Retinal pigment epithelial cell (primary cell): ENCODE results near the gene CMTM5.

Experiments
- DNase-seq: peaks from one replicate; pipeline ENCODE4 v3.0.0-alpha.2; 2010; ENCODE audit warnings: low read depth
- H3K4me3 ChIP-seq: 2 replicates; pipeline ENCODE4 v1.5.1; 2011; ENCODE audit warnings: mild to moderate bottlenecking, low read length, control low read depth, moderate library complexity
- TF ChIP-seq, protein P1 (sequence below): conservative IDR thresholded peaks from 2 replicates; pipeline ENCODE4 v1.5.1; 2011; ENCODE audit warnings: low read depth, low read length, control low read depth, inconsistent platforms

The CMTM5 gene

DNA sequence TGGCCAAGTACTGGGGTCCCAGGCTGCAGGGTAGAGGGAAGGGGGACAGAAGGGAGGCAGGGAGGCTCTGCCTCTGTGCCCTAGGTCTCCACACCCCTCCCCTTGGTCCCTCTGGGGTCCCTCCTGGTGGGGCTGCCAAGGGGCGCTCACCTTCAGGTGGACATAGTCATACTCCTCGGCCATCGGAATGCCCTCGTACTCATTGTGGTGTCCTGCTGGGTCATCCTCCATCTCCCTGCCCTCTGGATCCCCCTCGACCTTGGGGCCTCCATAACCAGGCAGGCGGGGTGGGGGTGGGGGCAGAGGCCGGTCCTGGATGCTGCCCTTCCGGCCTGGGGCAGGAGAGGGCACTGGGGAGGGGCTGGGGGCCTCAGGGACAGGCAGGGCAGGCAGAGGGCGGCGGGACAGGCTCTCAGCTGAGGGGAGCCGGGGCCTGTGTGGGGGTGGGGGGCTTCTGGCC is 17.6 kb upstream of the CMTM5 start:
- H3K4me3 ChIP-seq: no peak overlapping the region
- no peak for DNase-seq
- TF ChIP-seq, protein P1, sequence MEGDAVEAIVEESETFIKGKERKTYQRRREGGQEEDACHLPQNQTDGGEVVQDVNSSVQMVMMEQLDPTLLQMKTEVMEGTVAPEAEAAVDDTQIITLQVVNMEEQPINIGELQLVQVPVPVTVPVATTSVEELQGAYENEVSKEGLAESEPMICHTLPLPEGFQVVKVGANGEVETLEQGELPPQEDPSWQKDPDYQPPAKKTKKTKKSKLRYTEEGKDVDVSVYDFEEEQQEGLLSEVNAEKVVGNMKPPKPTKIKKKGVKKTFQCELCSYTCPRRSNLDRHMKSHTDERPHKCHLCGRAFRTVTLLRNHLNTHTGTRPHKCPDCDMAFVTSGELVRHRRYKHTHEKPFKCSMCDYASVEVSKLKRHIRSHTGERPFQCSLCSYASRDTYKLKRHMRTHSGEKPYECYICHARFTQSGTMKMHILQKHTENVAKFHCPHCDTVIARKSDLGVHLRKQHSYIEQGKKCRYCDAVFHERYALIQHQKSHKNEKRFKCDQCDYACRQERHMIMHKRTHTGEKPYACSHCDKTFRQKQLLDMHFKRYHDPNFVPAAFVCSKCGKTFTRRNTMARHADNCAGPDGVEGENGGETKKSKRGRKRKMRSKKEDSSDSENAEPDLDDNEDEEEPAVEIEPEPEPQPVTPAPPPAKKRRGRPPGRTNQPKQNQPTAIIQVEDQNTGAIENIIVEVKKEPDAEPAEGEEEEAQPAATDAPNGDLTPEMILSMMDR: no peak

DNA sequence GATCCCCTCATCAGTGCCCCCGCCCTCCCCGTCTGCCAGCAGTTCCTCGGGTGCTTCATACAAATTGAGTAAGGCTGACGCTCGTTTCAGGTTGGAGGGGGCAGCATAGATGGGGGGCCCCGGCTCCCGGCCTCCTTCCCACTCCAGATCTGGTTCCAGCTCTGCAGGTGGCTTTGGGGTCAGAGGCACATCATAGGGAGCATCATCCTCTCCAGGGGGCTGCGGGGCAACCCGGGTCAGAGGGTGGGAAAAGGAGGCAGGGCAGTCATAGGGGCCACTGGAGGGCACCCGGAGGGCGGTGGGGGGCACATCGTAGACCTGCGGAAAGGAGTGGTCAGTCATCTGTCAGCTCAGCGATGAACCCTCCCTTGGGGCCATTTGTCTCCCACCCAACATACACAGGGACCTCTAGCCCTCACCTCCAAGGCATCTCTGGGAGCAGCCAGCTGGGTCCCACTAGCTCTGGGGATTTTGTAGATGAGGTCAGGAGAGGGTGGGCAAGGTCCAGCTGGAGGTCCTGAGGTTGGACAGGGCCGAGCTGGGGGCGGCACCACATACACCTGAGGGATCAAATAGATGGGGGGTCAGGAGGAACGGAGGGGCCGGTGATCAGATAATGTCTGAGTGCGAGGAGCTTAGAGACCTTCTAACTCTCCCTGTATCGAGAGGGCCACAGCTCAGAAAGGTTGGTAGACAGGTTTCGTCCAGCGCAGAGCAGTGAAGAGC is 17.0 kb upstream of the CMTM5 start:
- DNase-seq: no peak
- H3K4me3 ChIP-seq: no peak overlapping the region
- TF ChIP-seq, protein P1: no peak

DNA sequence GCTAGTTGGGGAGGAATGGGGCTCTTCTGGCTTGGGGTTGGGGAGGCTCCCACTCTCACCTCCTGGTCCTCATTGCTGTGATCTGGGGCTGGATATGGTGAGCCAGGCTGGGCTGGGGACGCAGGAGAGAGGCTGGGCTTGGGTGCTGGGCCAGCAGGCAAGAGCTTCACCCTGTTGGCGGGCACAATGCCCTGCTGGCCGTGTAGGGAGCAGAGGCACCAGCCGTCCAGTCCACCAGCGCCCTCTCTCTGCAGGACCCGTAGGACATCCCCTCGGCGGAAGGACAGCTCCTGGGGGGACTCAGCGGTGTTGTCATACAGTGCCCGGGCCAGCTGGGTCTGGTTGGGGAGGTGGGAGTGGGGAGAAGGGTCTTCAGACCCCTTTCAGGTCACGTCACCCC is 16.4 kb upstream of the CMTM5 start:
- TF ChIP-seq, protein P1: no peak
- DNase-seq: no peak
- no peak overlapping the region for H3K4me3 ChIP-seq

DNA sequence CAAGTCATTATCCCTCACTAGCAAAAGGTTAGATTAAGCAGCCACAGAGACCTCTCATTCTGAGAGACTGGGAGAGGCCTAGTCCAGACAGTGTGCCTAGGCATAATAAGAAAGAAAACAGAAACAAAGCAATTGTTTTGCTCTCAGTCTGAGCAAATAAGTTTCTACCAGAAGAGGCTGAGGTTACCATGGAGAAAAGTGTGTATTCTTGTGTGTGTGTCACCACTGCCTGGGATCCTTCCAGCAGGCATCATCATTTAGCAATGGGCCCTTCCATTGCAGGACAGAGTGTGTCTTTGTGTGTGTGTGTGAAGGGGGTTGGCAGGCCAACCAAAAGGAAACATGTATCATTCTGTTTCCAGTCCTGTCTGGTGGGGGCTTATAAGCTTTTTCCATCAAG is 15.5 kb upstream of the CMTM5 start:
- TF ChIP-seq, protein P1: no peak
- no peak overlapping the region for H3K4me3 ChIP-seq
- DNase-seq: no peak

DNA sequence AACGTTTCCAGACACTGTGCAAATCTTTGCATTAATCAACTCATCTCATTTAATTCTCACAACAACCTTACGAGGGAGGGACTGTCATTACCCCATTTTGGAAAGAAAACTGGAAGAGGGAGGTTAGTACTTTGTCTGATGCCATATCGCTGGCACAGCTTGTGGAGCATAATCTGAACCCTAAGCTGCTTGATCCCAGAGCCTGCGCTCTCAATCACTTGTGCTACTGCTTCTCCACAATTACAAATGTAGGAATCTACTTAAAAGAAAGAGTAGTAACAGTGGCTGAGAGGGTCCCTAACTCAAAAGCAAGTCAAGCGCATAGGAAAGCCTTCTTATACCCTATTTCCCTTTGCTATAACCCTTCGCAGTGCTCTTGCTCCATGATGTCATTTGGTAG is 15.1 kb upstream of the CMTM5 start:
- DNase-seq: no peak
- TF ChIP-seq, protein P1: no peak
- no peak overlapping the region for H3K4me3 ChIP-seq

DNA sequence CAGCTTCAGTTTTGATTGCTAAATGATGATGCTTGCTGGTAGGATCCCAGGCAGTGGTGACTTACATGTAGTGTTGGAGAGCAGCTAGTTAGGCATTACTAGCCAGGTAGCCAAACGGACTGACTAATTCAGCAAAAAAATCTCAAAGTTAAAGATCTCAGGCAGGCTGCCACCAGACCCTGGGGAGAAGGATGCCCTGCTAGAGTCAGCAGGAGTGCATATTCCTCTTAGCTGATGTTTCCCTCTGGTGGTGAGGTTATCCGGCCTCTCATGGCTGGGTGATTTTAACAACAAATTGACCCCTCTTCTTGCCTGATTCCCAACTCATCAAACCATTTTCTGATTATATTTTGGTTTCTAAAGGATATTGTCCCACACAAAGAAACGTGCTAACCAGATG is 14.6 kb upstream of the CMTM5 start:
- H3K4me3 ChIP-seq: no peak overlapping the region
- TF ChIP-seq, protein P1: peak; percentile 52
- DNase-seq: no peak

DNA sequence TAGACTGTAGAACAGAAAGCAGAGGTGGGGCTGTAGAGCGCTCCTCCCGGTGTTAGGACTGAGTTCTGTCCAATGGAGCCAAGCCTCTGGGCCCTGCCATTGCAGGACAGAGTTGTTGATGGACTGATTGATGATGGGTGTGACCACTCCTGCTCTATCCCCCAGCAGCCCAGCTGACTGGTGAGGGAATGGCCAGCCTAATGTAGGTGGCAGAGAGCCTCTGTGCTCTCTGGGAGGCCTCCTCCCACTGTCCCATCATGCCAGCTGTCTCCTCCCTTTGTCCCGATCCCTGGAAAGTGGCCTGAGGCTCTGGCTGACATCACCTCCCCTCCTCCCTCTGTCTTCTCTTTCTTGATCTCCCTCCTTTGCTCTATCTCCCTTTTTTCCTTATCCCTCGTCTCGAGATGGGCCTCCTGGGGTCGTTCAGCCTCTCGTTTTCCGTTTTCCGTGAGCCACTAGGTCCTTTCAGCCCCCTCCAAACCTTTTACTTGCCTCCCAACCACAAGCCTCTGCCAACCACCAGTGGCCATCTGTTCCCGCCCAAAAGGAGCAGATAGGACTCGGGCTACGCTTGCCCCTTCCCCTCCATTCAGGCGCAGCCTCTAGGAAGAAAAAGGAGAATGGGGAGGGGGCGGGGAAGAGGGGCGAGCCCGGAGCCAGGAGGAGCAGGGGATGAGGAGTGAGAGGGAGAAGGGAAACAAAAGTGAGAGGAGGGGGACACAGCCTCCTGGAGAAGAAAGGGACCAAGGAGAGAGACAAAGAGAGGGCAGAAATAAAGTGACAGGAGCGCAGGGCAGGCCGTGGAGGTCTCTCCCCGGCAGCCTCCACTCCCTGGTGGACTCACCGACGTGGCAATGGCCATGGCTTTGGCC is 12.4 kb upstream of the CMTM5 start:
- peak overlapping the region; percentile 35 for H3K4me3 ChIP-seq
- no peak for DNase-seq
- TF ChIP-seq, protein P1: no peak
